Endothelial cell of umbilical vein (primary cell): ENCODE results near the gene FBXW11. TPM values are rescaled to one million over a fixed set of nuclear protein-coding genes. Genes with fewer than 3 reads are reported as not detected.

Source experiments
- BruUV-seq: library from RNA; stranded (reverse); fragments of 400-500 nt; replicated peaks from 2 replicates; lab custom pipeline; 2021; lab: Mats Ljungman, UMichigan
- CTCF ChIA-PET: fragments of 300-600, 350-600 bp; sonication (Branson Sonifier 250); formaldehyde crosslinking; loops from one replicate; lab custom pipeline; 2021; ENCODE audit warnings: antibody characterized with exemption, inconsistent platforms; lab: Charles Lee
- POLR2A ChIA-PET: fragments of 300-600, 350-600 bp; sonication (Branson Sonifier 250); formaldehyde crosslinking; loops from one replicate; lab custom pipeline; 2021; ENCODE audit warnings: antibody characterized with exemption, inconsistent platforms; lab: Charles Lee
- DNase-seq: peaks from one replicate; pipeline ENCODE4 v3.0.0-alpha.2; 2011; ENCODE audit warnings: low read depth, low spot score
- FAIRE-seq: peaks from 2 replicates; lab custom pipeline; 2011; peaks lifted over from hg19 to GRCh38; lab: Jason Lieb, UNC
- H2AFZ ChIP-seq: 2 replicates; pipeline ENCODE4 v1.6.0; 2012; ENCODE audit warnings: low read depth, low read length, control low read depth, inconsistent platforms
- H3K27ac ChIP-seq: 2 replicates; pipeline ENCODE4 v1.5.1; 2011; ENCODE audit warnings: low read depth, mild to moderate bottlenecking, control low read depth, low read length, moderate library complexity; ENCODE audit not compliant: insufficient read depth
- H3K27me3 ChIP-seq, 2 experiments: 2 replicates each; pipeline versions ENCODE4 v1.6.0 to v1.6.1; 2011; ENCODE audit warnings: low read length in 2 of 2, mixed read lengths in 1 of 2; ENCODE audit not compliant: control insufficient read depth in 2 of 2, insufficient read depth in 2 of 2
- H3K36me3 ChIP-seq, 2 experiments: 2 replicates in 1 of 2; 3 replicates in 1 of 2; pipeline ENCODE4 v1.5.1; 2011; ENCODE audit warnings: low read length in 2 of 2, mild to moderate bottlenecking in 1 of 2, moderate library complexity in 1 of 2; ENCODE audit not compliant: control insufficient read depth in 2 of 2, insufficient read depth in 2 of 2; ENCODE audit errors: extremely low read depth in 1 of 2
- H3K4me1 ChIP-seq: 3 replicates; pipeline ENCODE4 v1.5.1; 2011; ENCODE audit warnings: mild to moderate bottlenecking, low read length; ENCODE audit not compliant: control insufficient read depth, insufficient read depth; ENCODE audit errors: extremely low read depth
- H3K4me2 ChIP-seq: 2 replicates; pipeline ENCODE4 v1.6.1; 2011; ENCODE audit warnings: low read length, control low read depth, mixed read lengths; ENCODE audit not compliant: insufficient read depth
- H3K4me3 ChIP-seq, 3 experiments: fragments of 200-600 bp in 1 of 3; sonication (generic), shearing (Covaris generic) in 1 of 3; replicated peaks in 1 of 3; 2 replicates each; pipeline ENCODE4 v1.5.1; 2011 to 2016; ENCODE audit warnings: control low read depth in 3 of 3, low read length in 3 of 3, mild to moderate bottlenecking in 2 of 3, inconsistent platforms in 1 of 3, low read depth in 1 of 3, moderate library complexity in 1 of 3; ENCODE audit not compliant: insufficient read depth in 1 of 3
- H3K79me2 ChIP-seq: 2 replicates; pipeline ENCODE4 v1.6.0; 2012; ENCODE audit warnings: low read length, inconsistent platforms; ENCODE audit not compliant: control insufficient read depth, insufficient read depth
- H3K9ac ChIP-seq: replicated peaks from 2 replicates; pipeline ENCODE3; 2011; ENCODE audit warnings: low read length, control low read depth; ENCODE audit not compliant: insufficient read depth; ENCODE audit errors: extremely low read depth
- H3K9me1 ChIP-seq: replicated peaks from 3 replicates; pipeline ENCODE4 v1.6.0; 2011; ENCODE audit warnings: mild to moderate bottlenecking, low read length; ENCODE audit not compliant: control insufficient read depth, insufficient read depth; ENCODE audit errors: extremely low read depth
- H3K9me3 ChIP-seq: replicated peaks from 2 replicates; pipeline ENCODE4 v1.5.1; 2012; ENCODE audit warnings: low read length, inconsistent platforms; ENCODE audit not compliant: control insufficient read depth, insufficient read depth
- H4K20me1 ChIP-seq: replicated peaks from 2 replicates; pipeline ENCODE3; 2011; ENCODE audit warnings: mild to moderate bottlenecking, low read length; ENCODE audit not compliant: control insufficient read depth, insufficient read depth; ENCODE audit errors: extremely low read depth
- EZH2 ChIP-seq: IDR thresholded peaks from 2 replicates; pipeline ENCODE4 v1.6.1; 2012; ENCODE audit warnings: borderline replicate concordance, low read depth, mild to moderate bottlenecking, moderate library complexity, low read length, inconsistent platforms; ENCODE audit not compliant: severe bottlenecking
- FOS ChIP-seq: IDR thresholded peaks from 2 replicates; pipeline ENCODE4 v1.6.1; 2011; ENCODE audit warnings: mild to moderate bottlenecking, low read length, moderate library complexity, borderline replicate concordance; ENCODE audit not compliant: insufficient read depth
- GATA2 ChIP-seq: IDR thresholded peaks from 2 replicates; pipeline ENCODE4 v1.7.0; 2011; ENCODE audit warnings: low read depth, mild to moderate bottlenecking, moderate library complexity, mixed read lengths, low read length; ENCODE audit not compliant: insufficient read length, insufficient read depth
- JUN ChIP-seq: IDR thresholded peaks from 2 replicates; pipeline ENCODE4 v1.6.1; 2011; ENCODE audit warnings: borderline replicate concordance, low read depth; ENCODE audit not compliant: insufficient read length, insufficient read depth
- MAX ChIP-seq: IDR thresholded peaks from 2 replicates; pipeline ENCODE4 v1.6.1; 2011; ENCODE audit not compliant: insufficient read depth, insufficient read length
- MYC ChIP-seq: IDR thresholded peaks from one replicate; pipeline ENCODE4 v1.6.1; 2011; ENCODE audit warnings: mild to moderate bottlenecking, low read depth, low read length
- POLR2A ChIP-seq: IDR thresholded peaks from 2 replicates; pipeline ENCODE4 v1.6.1; 2012; ENCODE audit warnings: low read depth, mild to moderate bottlenecking, control low read depth, low read length
- POLR2AphosphoS5 ChIP-seq: IDR thresholded peaks from 2 replicates; pipeline ENCODE4 v1.6.1; 2012; ENCODE audit warnings: low read depth, mild to moderate bottlenecking, control low read depth, low read length, moderate library complexity; ENCODE audit not compliant: insufficient read depth
- dilution Hi-C: fragments of 300-500 bp; cut with MboI; formaldehyde crosslinking; loops from one replicate; pipeline ENCODE4 v1.15.0; 2019; ENCODE audit warnings: low sequenced_read_pairs; ENCODE audit not compliant: extremely low pct_ligation_motif_present
- intact Hi-C: fragments of 100-400 bp; cut with micrococcal nuclease; formaldehyde crosslinking; loops from one replicate; pipeline ENCODE4 v1.10.0; 2022
- polyA plus RNA-seq, 4 experiments: library from polyadenylated mRNA; depleted of rRNA in 3 of 4; stranded (reverse) in 3 of 4; unstranded in 1 of 4; fragments of >200 nt; gene quantifications; 2 replicates each; pipeline versions ENCODE4 v1.2.1 to v1.2.3, GENCODE V29; 2011 to 2012; ENCODE audit warnings: missing spikeins in 1 of 4
- total RNA-seq: library from RNA; stranded (reverse); gene quantifications from 2 replicates; pipeline ENCODE4 v1.2.3, GENCODE V29; 2021
- TF ChIP-seq, protein P1 (sequence below), 2 donors: IDR thresholded peaks; 1 replicate in 1 of 2; 2 replicates in 1 of 2; pipeline ENCODE4 v1.5.1; 2011; ENCODE audit warnings: low read length in 2 of 2, mild to moderate bottlenecking in 2 of 2, moderate library complexity in 2 of 2, control low read depth in 1 of 2, inconsistent platforms in 1 of 2, low read depth in 1 of 2; ENCODE audit not compliant: insufficient read depth in 1 of 2; ENCODE audit errors: extremely low read depth in 1 of 2

FBXW11 gene
- total and polyA plus RNA-seq, 2 donors (not counting 3 experiments of a cell fraction or from before 2014, with no cell fraction given) = 30.7 to 44.7 TPM

GRCh38 chr5:171986772-171987171 lies 19.7 kb downstream of the FBXW11 start:
- H3K9me3 ChIP-seq = no peaks in the 10 kb centered on the region
- CTCF ChIA-PET = interaction anchor here (1.8 kb wide), 1 partner anchor 14 kb away, joined by 4 read pairs; no protein-coding TSS in a partner anchor
- POLR2A ChIA-PET = no interaction called here
- H3K4me2 ChIP-seq = no peak overlapping the region
- BruUV-seq = no TSS peak
- no peak overlapping the region for H2AFZ ChIP-seq
- H3K36me3 ChIP-seq = peaks cover 0 to 2% of the 10 kb centered on the region in 2 experiments
- peaks cover 13% of the 10 kb centered on the region for H4K20me1 ChIP-seq
- TF ChIP-seq EZH2 (no peak), MYC (no peak), FOS (no peak), GATA2 (no peak), POLR2A (no peak), JUN (no peak)
- H3K27ac ChIP-seq = no peak overlapping the region
- no peaks in the 10 kb centered on the region for H3K27me3 ChIP-seq
- H3K4me3 ChIP-seq = no peak overlapping the region
- H3K4me1 ChIP-seq = peaks cover 11% of the 10 kb centered on the region
- intact Hi-C loops (no loop called here), dilution Hi-C loops (no loop called here)
- FAIRE-seq (no peak), DNase-seq (no peak)
- H3K9me1 ChIP-seq = no peaks in the 10 kb centered on the region
- H3K9ac ChIP-seq = no peak overlapping the region
- H3K79me2 ChIP-seq = peaks cover 64% of the 10 kb centered on the region

DNA sequence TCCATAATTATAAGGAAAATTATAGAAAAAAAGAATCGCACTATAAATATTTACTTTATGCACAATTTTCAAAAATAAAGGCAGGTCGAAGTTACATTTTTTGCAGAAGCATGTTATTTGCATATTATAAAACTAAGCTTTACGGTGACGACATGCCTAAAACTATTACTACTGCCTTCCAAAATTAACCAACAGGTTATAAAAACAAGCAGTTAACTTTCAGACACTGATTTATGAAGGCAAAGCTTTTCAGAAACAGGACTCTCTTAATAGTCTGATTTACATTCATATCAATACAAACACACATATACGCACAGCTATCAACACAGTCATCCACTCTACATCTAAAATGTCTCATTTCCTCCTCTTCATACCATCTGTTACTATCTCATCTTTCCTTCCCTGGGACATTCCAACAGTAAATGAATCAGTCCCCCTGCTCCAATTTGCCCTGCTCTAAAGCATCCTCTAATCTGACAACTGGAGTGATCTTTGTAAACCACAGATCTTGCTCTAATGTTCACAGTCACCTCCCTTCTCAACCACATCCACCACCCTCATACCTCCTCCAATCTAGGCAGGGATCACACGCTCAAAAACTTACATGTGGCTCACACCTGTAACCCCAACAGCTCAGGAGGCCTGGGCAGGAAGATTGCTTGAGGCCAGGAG lies 21.6 kb downstream of the FBXW11 start:
- dilution Hi-C loops (no loop called here), intact Hi-C loops (loop anchor here (2.0 kb wide), 1 partner anchor 18 kb away; no protein-coding TSS in a partner anchor)
- no TSS peak for BruUV-seq
- H3K9me1 ChIP-seq = no peaks in the 10 kb centered on the region
- POLR2A ChIA-PET = interaction anchor here (2.0 kb wide), 1 partner anchor 22 kb away, joined by 9 read pairs; the partner anchor contains the start of gene FBXW11
- peaks cover 6% of the 10 kb centered on the region for H4K20me1 ChIP-seq
- peaks cover 11% of the 10 kb centered on the region for H3K4me1 ChIP-seq
- no peak overlapping the region for H3K9ac ChIP-seq
- H3K36me3 ChIP-seq = no peaks in the 10 kb centered on the region
- no peak overlapping the region for H3K4me3 ChIP-seq
- peak overlapping the region; percentile 6 for H3K27ac ChIP-seq
- no peaks in the 10 kb centered on the region for H3K27me3 ChIP-seq
- H3K4me2 ChIP-seq = peak overlapping the region; percentile 61
- no peak for TF ChIP-seq JUN
- no peak for TF ChIP-seq MYC
- peak; percentile 92 for TF ChIP-seq FOS
- no peak for TF ChIP-seq POLR2A
- no peak for TF ChIP-seq EZH2
- TF ChIP-seq, protein P1, sequence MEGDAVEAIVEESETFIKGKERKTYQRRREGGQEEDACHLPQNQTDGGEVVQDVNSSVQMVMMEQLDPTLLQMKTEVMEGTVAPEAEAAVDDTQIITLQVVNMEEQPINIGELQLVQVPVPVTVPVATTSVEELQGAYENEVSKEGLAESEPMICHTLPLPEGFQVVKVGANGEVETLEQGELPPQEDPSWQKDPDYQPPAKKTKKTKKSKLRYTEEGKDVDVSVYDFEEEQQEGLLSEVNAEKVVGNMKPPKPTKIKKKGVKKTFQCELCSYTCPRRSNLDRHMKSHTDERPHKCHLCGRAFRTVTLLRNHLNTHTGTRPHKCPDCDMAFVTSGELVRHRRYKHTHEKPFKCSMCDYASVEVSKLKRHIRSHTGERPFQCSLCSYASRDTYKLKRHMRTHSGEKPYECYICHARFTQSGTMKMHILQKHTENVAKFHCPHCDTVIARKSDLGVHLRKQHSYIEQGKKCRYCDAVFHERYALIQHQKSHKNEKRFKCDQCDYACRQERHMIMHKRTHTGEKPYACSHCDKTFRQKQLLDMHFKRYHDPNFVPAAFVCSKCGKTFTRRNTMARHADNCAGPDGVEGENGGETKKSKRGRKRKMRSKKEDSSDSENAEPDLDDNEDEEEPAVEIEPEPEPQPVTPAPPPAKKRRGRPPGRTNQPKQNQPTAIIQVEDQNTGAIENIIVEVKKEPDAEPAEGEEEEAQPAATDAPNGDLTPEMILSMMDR (IDR thresholded peaks at IDR 0.05; ENCODE audit: extremely low read depth in 1 of 2, insufficient read depth in 1 of 2, low read depth in 1 of 2, low read length in 2 of 2) = no peak
- TF ChIP-seq POLR2AphosphoS5 = peak; percentile 53
- TF ChIP-seq MAX = no peak
- TF ChIP-seq GATA2 = peak; percentile 79
- peak; percentile 50 for FAIRE-seq
- peaks cover 65% of the 10 kb centered on the region for H3K79me2 ChIP-seq
- DNase-seq = peak; percentile 63
- no peaks in the 10 kb centered on the region for H3K9me3 ChIP-seq
- CTCF ChIA-PET = interaction anchor here (0.6 to 3.0 kb wide), 6 partner anchors 12 to 1122 kb away, joined by 3 to 19 read pairs (median 6); no protein-coding TSS in a partner anchor
- no peak overlapping the region for H2AFZ ChIP-seq
